RCC 7860 (cell line): ENCODE measurements around the gene AS3MT.
"Not testable (repeated sequence)": the region's sequence is repeated elsewhere in the genome, so short reads cannot be mapped to it uniquely, and the experiment has no call there.

Experiments used
- DNase-seq: peaks from one replicate; pipeline ENCODE4 v3.0.0-alpha.2; 2015; ENCODE audit warnings: low spot score
- FAIRE-seq: peaks from 2 replicates; lab custom pipeline; 2012; peaks lifted over from hg19 to GRCh38; lab: Jason Lieb, UNC

The AS3MT gene

GRCh38 chr10:102918817-102919245 is 49.6 kb downstream of the AS3MT start:
- DNase-seq (no peak), FAIRE-seq (no peak)

GRCh38 chr10:102919246-102919959 is 50.1 kb downstream of the AS3MT start:
- no peak for FAIRE-seq
- no peak for DNase-seq

GRCh38 chr10:102919992-102920739 is 50.9 kb downstream of the AS3MT start:
- DNase-seq (no peak), FAIRE-seq (no peak)

DNA sequence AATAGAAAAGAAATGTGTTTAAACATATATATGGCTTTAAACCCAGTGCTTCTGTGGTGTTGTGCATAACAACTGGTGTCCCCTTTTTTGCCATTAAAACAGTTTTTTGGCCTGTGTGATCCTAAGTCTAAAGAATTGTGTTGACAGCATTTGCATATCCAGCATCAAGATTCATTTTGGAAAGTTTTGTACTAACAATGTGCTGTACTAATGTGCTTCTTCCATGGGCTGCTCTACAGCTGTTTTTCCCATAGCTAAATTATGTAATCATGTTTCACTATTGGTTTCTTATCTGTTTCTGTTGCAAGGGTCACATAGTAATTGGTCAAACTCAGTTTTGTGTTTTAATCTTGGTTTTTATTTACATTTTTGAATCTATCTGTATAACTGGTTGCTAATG is 54.3 kb downstream of the AS3MT start:
- DNase-seq (no peak), FAIRE-seq (no peak)

DNA sequence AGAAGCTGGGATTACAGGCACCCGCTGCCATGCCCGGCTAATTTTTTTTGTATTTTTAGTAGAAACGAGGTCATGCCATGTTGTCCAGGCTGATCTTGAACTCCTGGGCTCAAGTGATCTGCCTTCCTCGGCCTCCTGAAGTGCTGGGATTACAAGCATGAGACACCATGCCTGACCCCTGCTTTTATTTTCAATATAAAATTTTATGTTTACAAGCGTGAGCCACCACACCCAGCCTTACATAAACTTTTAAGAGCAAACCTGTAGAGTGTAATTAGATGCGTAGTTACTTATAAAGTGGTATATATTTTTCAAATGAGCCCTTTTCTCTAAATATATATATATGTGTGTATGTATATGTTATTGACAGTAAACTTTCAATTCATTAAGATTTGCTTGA is 57.6 kb downstream of the AS3MT start:
- DNase-seq = no peak
- FAIRE-seq = no peak

- no peak for FAIRE-seq
Observed at GRCh38 chr10:102927311-102928010, 58.2 kb downstream of the AS3MT start.

DNA sequence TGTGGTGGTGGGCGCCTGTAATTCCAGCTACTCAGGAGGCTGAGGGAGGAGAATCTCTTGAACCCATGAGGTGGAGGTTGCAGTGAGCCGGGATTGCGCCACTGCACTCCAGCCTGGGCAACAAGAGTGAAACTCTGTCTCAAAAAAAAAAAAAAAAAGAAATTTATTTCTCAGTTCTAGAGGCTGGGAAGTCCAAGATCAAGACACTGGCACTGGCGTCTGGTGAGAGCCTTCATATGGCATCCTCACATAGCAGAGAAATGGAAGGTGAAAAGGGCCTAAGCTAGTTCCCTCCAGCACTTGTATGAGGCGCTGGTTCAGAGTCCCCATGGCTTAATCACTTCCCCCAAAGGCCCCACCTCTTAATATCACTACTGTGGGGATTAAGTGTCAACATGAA is 59.2 kb downstream of the AS3MT start:
- not testable (repeated sequence) for FAIRE-seq, DNase-seq

More at GRCh38 chr10:102927311-102928010, 58.2 kb downstream of the AS3MT start:
- DNase-seq = no peak

DNA sequence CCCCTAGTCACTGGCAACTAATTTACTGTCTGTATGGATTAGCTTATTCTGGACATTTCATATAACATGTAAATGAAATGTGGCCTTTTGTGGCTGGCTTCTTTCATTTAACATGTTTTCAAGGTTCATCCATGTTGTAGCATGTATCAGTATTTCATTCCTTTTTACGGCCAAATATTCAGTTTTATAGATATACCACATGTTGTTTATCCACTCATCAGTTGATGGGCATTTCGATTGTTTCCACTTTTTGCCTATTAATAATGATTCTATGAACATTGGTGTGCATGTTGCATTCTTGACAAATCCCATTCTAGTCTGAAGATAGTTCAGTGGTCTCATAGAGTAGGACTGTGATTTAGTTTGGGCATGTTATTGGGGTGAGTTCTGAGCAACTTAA is 61.5 kb downstream of the AS3MT start:
- FAIRE-seq (no peak), DNase-seq (no peak)

- DNase-seq = no peak
- FAIRE-seq = no peak
Observed at GRCh38 chr10:102931643-102932042, 62.4 kb downstream of the AS3MT start.

- FAIRE-seq = no peak
- DNase-seq = no peak
Observed at GRCh38 chr10:102935505-102935904, 66.2 kb downstream of the AS3MT start.

GRCh38 chr10:102935939-102936605 is 66.8 kb downstream of the AS3MT start:
- no peak for DNase-seq
- no peak for FAIRE-seq

GRCh38 chr10:102941401-102941800 is 72.1 kb downstream of the AS3MT start:
- DNase-seq (no peak), FAIRE-seq (no peak)

GRCh38 chr10:102945449-102945848 is 76.2 kb downstream of the AS3MT start:
- no peak for DNase-seq
- FAIRE-seq = no peak

DNA sequence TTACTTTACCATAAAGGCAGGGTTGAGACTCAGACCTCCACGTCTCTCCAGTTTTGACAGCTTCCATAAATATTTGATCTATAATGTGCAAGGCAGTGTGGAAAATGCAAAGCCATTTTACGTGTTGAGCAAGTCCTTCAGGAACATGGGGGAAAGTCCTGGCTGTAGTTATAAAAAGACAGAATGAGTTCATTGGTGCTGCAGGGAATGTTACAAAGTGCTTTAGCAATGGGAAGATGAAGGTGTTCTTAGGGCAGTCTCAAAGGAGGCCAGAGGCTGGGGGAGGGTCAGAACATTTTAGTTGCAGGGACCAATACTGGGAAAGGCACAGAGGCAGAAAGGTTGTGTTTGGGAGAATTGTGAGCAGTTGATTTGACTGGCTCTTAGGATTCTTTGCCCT is 76.7 kb downstream of the AS3MT start:
- FAIRE-seq = no peak
- DNase-seq = no peak

DNA sequence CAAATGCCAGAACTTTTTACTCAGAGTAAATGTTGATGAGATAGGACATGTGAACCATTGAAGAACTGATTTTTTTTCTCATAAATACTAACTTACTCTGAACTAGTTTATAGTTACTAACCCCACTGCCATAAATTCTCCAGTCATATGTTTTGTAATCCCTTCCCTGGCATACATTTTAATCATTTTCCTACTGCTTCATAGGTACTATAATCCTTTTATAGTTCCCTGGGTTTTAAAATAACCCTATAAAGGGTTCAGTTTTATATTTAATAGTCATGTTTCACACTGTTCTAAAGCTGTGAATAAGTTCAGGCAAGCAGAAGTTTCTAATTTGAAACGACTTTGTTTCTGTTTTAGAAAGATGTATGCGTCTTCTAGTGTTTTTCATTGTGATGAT is 77.7 kb downstream of the AS3MT start:
- no peak for FAIRE-seq
- no peak for DNase-seq

DNA sequence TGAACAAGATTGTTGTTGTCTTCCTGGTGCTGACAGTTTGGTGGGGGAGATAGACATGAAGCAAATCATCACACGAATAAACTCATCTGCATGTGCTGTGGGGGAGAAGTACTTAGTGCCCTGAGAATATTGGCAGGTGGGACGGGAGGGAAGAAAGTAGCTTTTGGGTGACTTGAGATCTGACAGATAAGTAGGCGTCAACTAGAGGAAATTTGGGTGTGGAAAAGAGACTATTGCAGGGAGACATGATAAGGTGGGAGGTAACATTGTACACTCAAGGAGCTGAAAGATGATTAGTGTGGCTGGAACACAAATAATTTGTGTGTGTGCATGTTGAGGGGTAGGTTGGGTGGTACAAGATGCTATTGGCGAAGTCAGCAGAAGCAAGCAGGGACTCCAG is 78.9 kb downstream of the AS3MT start:
- FAIRE-seq (no peak), DNase-seq (no peak)

DNA sequence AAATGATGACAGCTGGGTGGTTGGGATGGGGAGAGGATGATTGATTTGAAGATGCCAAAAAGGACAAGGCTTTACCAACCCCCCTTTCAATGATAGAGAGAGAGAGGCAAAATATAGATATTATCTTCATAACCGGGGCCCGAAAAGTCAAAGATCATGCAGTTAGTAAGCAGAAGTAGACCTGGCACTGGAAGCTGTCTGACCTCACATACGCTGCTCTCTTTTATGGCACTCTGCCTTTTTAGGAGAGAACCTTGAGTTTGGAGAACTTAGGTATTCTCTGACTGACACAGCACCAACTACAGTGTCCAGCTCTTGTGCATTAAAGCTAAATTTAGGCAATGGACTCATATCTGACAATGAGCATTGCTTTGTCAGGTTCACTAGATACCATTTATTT is 79.5 kb downstream of the AS3MT start:
- FAIRE-seq (no peak), DNase-seq (no peak)

- DNase-seq = no peak
- FAIRE-seq = no peak
Observed at GRCh38 chr10:102949916-102950315, 80.6 kb downstream of the AS3MT start.

DNA sequence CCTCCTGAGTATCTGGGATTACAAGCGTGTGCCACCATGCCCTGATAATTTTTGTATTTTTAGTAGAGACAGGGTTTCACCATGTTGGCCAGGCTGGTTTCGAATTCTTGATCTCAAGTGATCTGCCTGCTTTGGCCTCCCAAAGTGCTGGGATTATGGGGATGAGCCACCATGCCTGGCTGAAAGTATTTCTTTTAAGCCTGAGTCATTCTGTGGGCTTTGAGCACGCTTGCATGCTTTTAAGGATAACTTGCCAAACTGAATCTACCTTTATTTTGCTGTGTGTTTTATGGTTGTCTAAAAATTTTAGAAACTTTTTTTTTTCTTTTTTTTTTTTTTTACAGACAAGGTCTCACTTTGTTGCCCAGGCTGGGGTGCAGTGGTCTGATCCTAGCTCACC is 82.0 kb downstream of the AS3MT start:
- FAIRE-seq (no peak), DNase-seq (no peak)
